ENCODE measurements around the gene UNC5CL. TPM values are rescaled to one million over a fixed set of nuclear protein-coding genes. Genes with fewer than 3 reads are reported as not detected.

The UNC5CL gene
- total RNA-seq, 1 experiment from 2014 or later = 0.81 TPM

- Histone ChIP-seq H2BK15ac (ENCODE audit: low read depth, low read length) (no peak overlapping the region), H3K79me1 (ENCODE audit: insufficient read depth, low read depth, low read length, poor library complexity, severe bottlenecking) (no peaks in the 10 kb centered on the region), H3K14ac (ENCODE audit: insufficient read depth, low read length) (no peak overlapping the region), H3K18ac (ENCODE audit: insufficient read length, low read depth, low read length) (no peak overlapping the region), H3K27ac (ENCODE audit: insufficient read length, low read depth, low read length) (no peak overlapping the region), H4K5ac (ENCODE audit: insufficient read length, low read depth, low read length) (no peak overlapping the region), H3K79me2 (ENCODE audit: insufficient read depth, low read length) (no peaks in the 10 kb centered on the region), H3T11ph (ENCODE audit: low read length) (no peak overlapping the region), H3K56ac (ENCODE audit: insufficient read length, low read depth, low read length) (no peak overlapping the region), H3K27me3 (ENCODE audit: insufficient read depth, low read length) (no peaks in the 10 kb centered on the region), H4K20me1 (ENCODE audit: control insufficient read depth, insufficient read depth, insufficient read length) (no peaks in the 10 kb centered on the region), H2BK120ac (ENCODE audit: low read depth, low read length, poor library complexity, severe bottlenecking) (no peak overlapping the region), H2BK12ac (ENCODE audit: insufficient read length, low read depth, low read length) (no peak overlapping the region), H2AK5ac (ENCODE audit: insufficient read length, low read length) (no peak overlapping the region), H3K23ac (ENCODE audit: insufficient read length, low read depth, low read length) (no peak overlapping the region), H3K9me3 (ENCODE audit: control insufficient read depth, low read depth, low read length) (no peaks in the 10 kb centered on the region), H3K23me2 (ENCODE audit: insufficient read length, low read depth, low read length, poor library complexity, severe bottlenecking) (no peaks in the 10 kb centered on the region), H3K9ac (ENCODE audit: extremely low read depth, insufficient read length, low read length) (no peak overlapping the region), H2AFZ (ENCODE audit: low read length) (no peak overlapping the region), H2BK5ac (ENCODE audit: insufficient read length, low read length) (no peak overlapping the region), H3K4me2 (ENCODE audit: insufficient read depth, insufficient read length, low read length) (no peak overlapping the region), H4K8ac (replicated peaks; ENCODE audit: insufficient read length, low read depth, low read length) (no peak overlapping the region), H3K4ac (ENCODE audit: low read depth, low read length) (no peak overlapping the region), H3K4me1 (ENCODE audit: insufficient read depth, low read length) (peaks cover 7% of the 10 kb centered on the region; the same call in 1 of the 2 replicates), H2BK20ac (ENCODE audit: low read depth, low read length, poor library complexity, severe bottlenecking) (no peak overlapping the region), H4K91ac (ENCODE audit: insufficient read length, low read depth, low read length) (no peak overlapping the region)
- no CpG with 5 or more reads among the region's 7 CpGs for WGBS (ENCODE audit: extremely low coverage, insufficient read length, low lambda C conversion rate)
- Mint-ChIP-seq H3K27ac (peak overlapping the region in 1 of 3 experiments; percentile 34; a peak in 1 of 7 replicates), H3K4me1 (peaks cover 14 to 26% of the 10 kb centered on the region in 2 experiments), H3K36me3 (ENCODE audit: insufficient read depth in 1 of 3, low read depth in 3 of 3) (no peaks in the 10 kb centered on the region; a peak in 2 of 7 replicates), H3K27me3 (ENCODE audit: low read depth) (no peaks in the 10 kb centered on the region), H3K4me3 (no peak overlapping the region), H3K9me3 (no peaks in the 10 kb centered on the region)
- no peak for DNase-seq
- no peak for TF ChIP-seq CTCF (conservative IDR thresholded peaks at IDR 0.05)
Observed at GRCh38 chr6:41049955-41050354, 10.9 kb upstream of the UNC5CL start.
